CD4-positive, alpha-beta T cell (primary cell): Measurements from ENCODE around the gene WDR86. TPM values are rescaled to one million over a fixed set of nuclear protein-coding genes. Genes with fewer than 3 reads are reported as not detected.
A peak's percentile ranks its signal among the peaks of the same experiment; 100 is the strongest.

Source experiments
- ATAC-seq: fragments of 200-7000 bp; cut with Tn5 transposase; one replicate; pipeline ENCODE4 v1.10.0; 2022; ENCODE audit warnings: mild to moderate bottlenecking; ENCODE audit not compliant: poor library complexity
- CTCF ChIA-PET: fragments of 350-600 bp; sonication (Branson Sonifier 250); formaldehyde crosslinking; loops from one replicate; lab custom pipeline; 2021; ENCODE audit warnings: antibody characterized with exemption, inconsistent platforms; lab: Charles Lee
- POLR2A ChIA-PET: fragments of 350-600 bp; sonication (Branson Sonifier 250); formaldehyde crosslinking; loops from one replicate; lab custom pipeline; 2021; ENCODE audit warnings: antibody characterized with exemption, inconsistent platforms; lab: Charles Lee
- DNase-seq, 14 experiments: peaks; one replicate each; pipeline ENCODE4 v3.0.0-alpha.2; 2013 to 2020; ENCODE audit warnings: mixed read lengths in 2 of 14
- H3K27ac ChIP-seq, 2 donors: one replicate each; pipeline versions ENCODE4 v1.5.1 to v1.7.0; 2013; ENCODE audit warnings: low read length in 2 of 2, low read depth in 1 of 2, mild to moderate bottlenecking in 1 of 2
- H3K27me3 ChIP-seq, 2 experiments: 1 replicate in 1 of 2; 2 replicates in 1 of 2; pipeline versions ENCODE4 v1.6.1 to v1.7.0; 2013; ENCODE audit warnings: low read length in 2 of 2, control low read depth in 1 of 2, mild to moderate bottlenecking in 1 of 2, moderate library complexity in 1 of 2; ENCODE audit not compliant: insufficient read depth in 2 of 2, control insufficient read depth in 1 of 2
- H3K36me3 ChIP-seq: one replicate; pipeline ENCODE4 v1.6.1; 2013; ENCODE audit warnings: low read length, control low read depth; ENCODE audit not compliant: insufficient read depth
- H3K4me1 ChIP-seq: one replicate; pipeline ENCODE4 v1.6.1; 2013; ENCODE audit warnings: low read length, control low read depth; ENCODE audit not compliant: insufficient read depth
- H3K4me3 ChIP-seq: one replicate; pipeline ENCODE4 v1.5.1; 2013; ENCODE audit warnings: mild to moderate bottlenecking, low read length, moderate library complexity
- H3K9me3 ChIP-seq, 2 experiments: 1 replicate in 1 of 2; 2 replicates in 1 of 2; pipeline versions ENCODE4 v1.6.1 to v1.7.0; 2013; ENCODE audit warnings: low read length in 2 of 2, mild to moderate bottlenecking in 2 of 2, control low read depth in 1 of 2, moderate library complexity in 1 of 2; ENCODE audit not compliant: control insufficient read depth in 1 of 2, insufficient read depth in 1 of 2
- H3K27ac Mint-ChIP-seq: one replicate; pipeline ENCODE4 v1.8.0; 2020; ENCODE audit warnings: mixed read lengths
- H3K27me3 Mint-ChIP-seq: one replicate; pipeline ENCODE4 v1.8.0; 2021; ENCODE audit warnings: mixed read lengths
- H3K36me3 Mint-ChIP-seq: one replicate; pipeline ENCODE4 v1.8.0; 2021; ENCODE audit warnings: low read depth, mixed read lengths
- H3K4me1 Mint-ChIP-seq: one replicate; pipeline ENCODE4 v1.8.0; 2021; ENCODE audit warnings: low read depth, mixed read lengths
- H3K4me3 Mint-ChIP-seq: one replicate; pipeline ENCODE4 v1.8.0; 2020; ENCODE audit warnings: mild to moderate bottlenecking, mixed read lengths
- H3K9me3 Mint-ChIP-seq: one replicate; pipeline ENCODE4 v1.8.0; 2020; ENCODE audit warnings: mixed read lengths
- intact Hi-C, 2 experiments: fragments of 100-400 bp; cut with DNase I in 1 of 2; cut with micrococcal nuclease in 1 of 2; formaldehyde crosslinking; loops; one replicate each; pipeline versions ENCODE4 v1.15.1 to v1.9.0; 2023 to 2025; cut with DNase I, micrococcal nuclease
- total RNA-seq, 174 experiments: library from RNA in 2 of 174; stranded (reverse) in 2 of 174; gene quantifications; one replicate each; pipeline ENCODE4 v1.2.3 and lab custom pipeline; 2021 to 2026
- TF ChIP-seq, protein P1 (sequence below): fragments of 200-600 bp; IDR thresholded peaks from one replicate; pipeline ENCODE4 v1.8.0; 2022; ENCODE audit warnings: antibody characterized with exemption, mild to moderate bottlenecking

The WDR86 gene
- total RNA-seq, 2 experiments from 2014 or later = 5.6 to 6.2 TPM

DNA sequence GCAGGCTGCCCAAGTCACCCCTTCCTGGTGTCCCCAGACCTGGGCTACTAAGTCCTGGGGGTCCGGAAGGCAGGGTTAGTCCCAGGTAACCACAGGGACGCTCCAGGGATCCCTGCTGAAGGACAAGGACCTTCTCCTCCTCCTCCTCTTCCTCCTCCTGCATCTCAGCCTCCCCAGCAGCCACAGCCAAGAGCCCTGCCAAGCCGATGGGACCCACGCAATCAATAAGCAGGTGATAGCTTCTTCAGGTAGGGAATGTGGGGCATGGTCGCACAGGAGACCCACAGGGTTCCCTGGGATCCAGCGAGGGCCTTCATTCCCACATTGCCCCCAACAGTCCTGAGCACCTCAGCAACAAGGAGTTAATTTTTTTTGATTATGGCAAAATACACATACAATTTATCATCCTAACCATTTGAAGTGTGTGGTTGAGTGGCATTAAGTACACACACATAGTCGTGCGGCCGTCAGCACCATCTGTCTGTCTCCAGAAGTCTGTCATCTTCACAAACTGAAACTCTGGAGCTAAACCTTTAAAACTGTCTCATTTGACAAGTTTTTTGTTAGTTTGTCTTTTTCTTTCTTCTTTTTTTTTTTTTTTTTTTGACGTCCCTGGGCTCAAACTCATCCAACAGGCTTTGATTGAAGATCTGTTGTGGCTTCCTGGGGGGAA, 18.0 kb upstream of the WDR86 start:
- H3K27ac ChIP-seq = peak overlapping the region; percentile 4 to 53
- POLR2A ChIA-PET = interaction anchor here (0.7 kb wide), 2 partner anchors 15 to 126 kb away, joined by 3 to 4 read pairs; no protein-coding TSS in a partner anchor
- intact Hi-C loops = loop anchor here in 1 of 2 experiments (2.0 kb wide), 1 partner anchor 25 kb away; no protein-coding TSS in a partner anchor
- H3K9me3 ChIP-seq = no peaks in the 10 kb centered on the region
- CTCF ChIA-PET = no interaction called here
- no peak overlapping the region for H3K4me3 ChIP-seq
- H3K4me1 ChIP-seq = peaks cover 65% of the 10 kb centered on the region
- Mint-ChIP-seq H3K9me3 (no peaks in the 10 kb centered on the region), H3K4me3 (peak overlapping the region; percentile 58), H3K4me1 (peaks cover 45% of the 10 kb centered on the region), H3K27me3 (no peaks in the 10 kb centered on the region), H3K36me3 (no peaks in the 10 kb centered on the region), H3K27ac (peak overlapping the region; percentile 85)
- no peaks in the 10 kb centered on the region for H3K36me3 ChIP-seq
- TF ChIP-seq, protein P1, sequence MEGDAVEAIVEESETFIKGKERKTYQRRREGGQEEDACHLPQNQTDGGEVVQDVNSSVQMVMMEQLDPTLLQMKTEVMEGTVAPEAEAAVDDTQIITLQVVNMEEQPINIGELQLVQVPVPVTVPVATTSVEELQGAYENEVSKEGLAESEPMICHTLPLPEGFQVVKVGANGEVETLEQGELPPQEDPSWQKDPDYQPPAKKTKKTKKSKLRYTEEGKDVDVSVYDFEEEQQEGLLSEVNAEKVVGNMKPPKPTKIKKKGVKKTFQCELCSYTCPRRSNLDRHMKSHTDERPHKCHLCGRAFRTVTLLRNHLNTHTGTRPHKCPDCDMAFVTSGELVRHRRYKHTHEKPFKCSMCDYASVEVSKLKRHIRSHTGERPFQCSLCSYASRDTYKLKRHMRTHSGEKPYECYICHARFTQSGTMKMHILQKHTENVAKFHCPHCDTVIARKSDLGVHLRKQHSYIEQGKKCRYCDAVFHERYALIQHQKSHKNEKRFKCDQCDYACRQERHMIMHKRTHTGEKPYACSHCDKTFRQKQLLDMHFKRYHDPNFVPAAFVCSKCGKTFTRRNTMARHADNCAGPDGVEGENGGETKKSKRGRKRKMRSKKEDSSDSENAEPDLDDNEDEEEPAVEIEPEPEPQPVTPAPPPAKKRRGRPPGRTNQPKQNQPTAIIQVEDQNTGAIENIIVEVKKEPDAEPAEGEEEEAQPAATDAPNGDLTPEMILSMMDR = no peak
- no peaks in the 10 kb centered on the region for H3K27me3 ChIP-seq
- DNase-seq = peak in 1 of 14 experiments; percentile 31
- no peak for ATAC-seq

GRCh38 chr7:151426904-151427704, 17.3 kb upstream of the WDR86 start:
- no peaks in the 10 kb centered on the region for H3K27me3 Mint-ChIP-seq
- DNase-seq (no peak), ATAC-seq (no peak)
- peaks cover 40% of the 10 kb centered on the region for H3K4me1 Mint-ChIP-seq
- no peaks in the 10 kb centered on the region for H3K9me3 Mint-ChIP-seq
- Histone ChIP-seq H3K27ac (no peak overlapping the region), H3K27me3 (no peaks in the 10 kb centered on the region), H3K4me3 (no peak overlapping the region), H3K9me3 (no peaks in the 10 kb centered on the region), H3K36me3 (no peaks in the 10 kb centered on the region), H3K4me1 (peaks cover 57% of the 10 kb centered on the region)
- no peak overlapping the region for H3K27ac Mint-ChIP-seq
- no peak overlapping the region for H3K4me3 Mint-ChIP-seq
- no peaks in the 10 kb centered on the region for H3K36me3 Mint-ChIP-seq
- POLR2A ChIA-PET = no interaction called here
- TF ChIP-seq, protein P1 = no peak
- intact Hi-C loops = no loop called here
- CTCF ChIA-PET = no interaction called here

DNA sequence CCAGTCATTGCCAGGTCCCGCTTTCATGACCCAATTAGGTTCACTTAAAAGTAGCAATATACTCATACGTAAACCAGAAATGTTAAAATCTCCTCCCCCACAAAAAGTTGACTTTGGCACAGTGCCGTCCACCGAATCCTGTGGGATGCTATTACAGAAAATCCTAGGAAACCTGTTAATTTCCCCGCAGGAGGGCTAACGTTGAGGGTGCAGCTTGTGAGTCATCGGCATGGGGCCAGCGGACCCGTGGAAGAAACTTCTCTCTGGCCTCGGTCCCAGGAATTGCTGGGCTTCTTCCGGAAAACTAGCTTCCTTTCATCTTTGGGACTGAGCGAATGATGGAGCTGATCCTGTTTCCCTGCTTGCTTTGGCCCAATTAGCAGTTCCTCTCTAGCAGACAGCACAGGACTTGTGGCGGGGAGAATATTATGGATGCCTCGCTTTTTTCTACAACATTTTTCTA, 16.6 kb upstream of the WDR86 start:
- ATAC-seq (no peak), DNase-seq (no peak)
- Histone ChIP-seq H3K27me3 (no peaks in the 10 kb centered on the region), H3K27ac (no peak overlapping the region), H3K4me3 (no peak overlapping the region), H3K9me3 (no peaks in the 10 kb centered on the region), H3K36me3 (no peaks in the 10 kb centered on the region), H3K4me1 (peaks cover 51% of the 10 kb centered on the region)
- POLR2A ChIA-PET = no interaction called here
- no peak overlapping the region for H3K4me3 Mint-ChIP-seq
- intact Hi-C loops = no loop called here
- H3K27ac Mint-ChIP-seq = no peak overlapping the region
- no peaks in the 10 kb centered on the region for H3K27me3 Mint-ChIP-seq
- no peaks in the 10 kb centered on the region for H3K9me3 Mint-ChIP-seq
- TF ChIP-seq, protein P1 = no peak
- H3K4me1 Mint-ChIP-seq = peaks cover 38% of the 10 kb centered on the region
- CTCF ChIA-PET = no interaction called here
- no peaks in the 10 kb centered on the region for H3K36me3 Mint-ChIP-seq
